Gastroesophageal sphincter (tissue), 4 donors: ENCODE data around the gene PACRG. TPM values are rescaled to one million over a fixed set of nuclear protein-coding genes. Genes with fewer than 3 reads are reported as not detected.

Experiments used
- ATAC-seq: fragments of 150-250 bp; one replicate; pipeline ENCODE4 v1.9.1; 2016; ENCODE audit warnings: mild to moderate bottlenecking, moderate library complexity
- H3K27ac ChIP-seq, 4 donors: fragments of 200-600 bp; sonication (generic) in 3 of 4; 1 replicate in 3 of 4; 2 replicates in 1 of 4; pipeline ENCODE4 v1.5.1; 2016 to 2019
- H3K27me3 ChIP-seq: fragments of 200-600 bp; sonication (generic); one replicate; pipeline ENCODE4 v1.5.1; 2019
- H3K36me3 ChIP-seq, 2 donors: fragments of 200-600 bp; sonication (generic); one replicate each; pipeline ENCODE4 v1.5.1; 2019; ENCODE audit warnings: control low read depth in 1 of 2
- H3K4me1 ChIP-seq, 3 donors: fragments of 200-600 bp; sonication (generic); 1 replicate in 2 of 3; 2 replicates in 1 of 3; pipeline ENCODE4 v1.5.1; 2016 to 2019; ENCODE audit warnings: control low read depth in 2 of 3
- H3K4me3 ChIP-seq, 2 donors: fragments of 200-600 bp; sonication (generic); one replicate each; pipeline ENCODE4 v1.5.1; 2019; ENCODE audit warnings: mild to moderate bottlenecking in 1 of 2, moderate library complexity in 1 of 2
- H3K9me3 ChIP-seq, 3 donors: fragments of 200-600 bp; sonication (generic); one replicate each; pipeline ENCODE4 v1.5.1; 2017 to 2019; ENCODE audit warnings: control low read depth in 2 of 3
- CTCF ChIP-seq, 4 experiments: fragments of 200-600 bp in 2 of 4; fragments of 450-650 bp in 2 of 4; sonication (generic) in 1 of 4; IDR thresholded peaks; one replicate each; pipeline ENCODE4 v1.5.1; 2017 to 2019; ENCODE audit warnings: antibody characterized with exemption in 4 of 4, mild to moderate bottlenecking in 2 of 4, moderate library complexity in 2 of 4
- EP300 ChIP-seq: sonication (generic); formaldehyde crosslinking; IDR thresholded peaks from one replicate; pipeline ENCODE4 v1.6.1; 2017; ENCODE audit warnings: antibody characterized with exemption, mild to moderate bottlenecking
- POLR2A ChIP-seq, 2 donors: fragments of 450-650 bp; IDR thresholded peaks; one replicate each; pipeline ENCODE4 v1.6.1; 2017; ENCODE audit warnings: antibody characterized with exemption in 2 of 2, mild to moderate bottlenecking in 2 of 2, moderate library complexity in 1 of 2
- POLR2AphosphoS5 ChIP-seq: sonication (generic); formaldehyde crosslinking; IDR thresholded peaks from one replicate; pipeline ENCODE4 v1.6.1; 2017; ENCODE audit warnings: antibody characterized with exemption
- WGBS, 2 donors: methylation state at CpG; one replicate each; pipeline ENCODE4 v1.1.5; 2018; ENCODE audit warnings: low coverage in 1 of 2; 5-methylcytosine and 5-hydroxymethylcytosine counted together
- total RNA-seq, 4 donors: library from RNA; depleted of rRNA; stranded (reverse); fragments of >200 nt; gene quantifications; one replicate each; pipeline ENCODE4 v1.1.0, GENCODE V29; 2016

PACRG gene
- total RNA-seq, 4 donors from 2014 or later: 1.0 to 7.0 TPM; not detected in 2

- H3K36me3 ChIP-seq: no peaks in the 10 kb centered on the region
- no peak overlapping the region for H3K4me3 ChIP-seq
- H3K4me1 ChIP-seq: no peaks in the 10 kb centered on the region
- no peaks in the 10 kb centered on the region for H3K9me3 ChIP-seq
- H3K27ac ChIP-seq: no peak overlapping the region
- no peak for TF ChIP-seq POLR2A (IDR thresholded peaks at IDR 0.05)
- TF ChIP-seq CTCF (IDR thresholded peaks at IDR 0.05): no peak
- 84 to 94% methylated on average over 6 of the region's 9 CpGs for WGBS, 2 donors
- ATAC-seq: no peak
- H3K27me3 ChIP-seq: no peaks in the 10 kb centered on the region
Measured at GRCh38 chr6:162904069-162904663, 176.4 kb downstream of the PACRG start.

DNA sequence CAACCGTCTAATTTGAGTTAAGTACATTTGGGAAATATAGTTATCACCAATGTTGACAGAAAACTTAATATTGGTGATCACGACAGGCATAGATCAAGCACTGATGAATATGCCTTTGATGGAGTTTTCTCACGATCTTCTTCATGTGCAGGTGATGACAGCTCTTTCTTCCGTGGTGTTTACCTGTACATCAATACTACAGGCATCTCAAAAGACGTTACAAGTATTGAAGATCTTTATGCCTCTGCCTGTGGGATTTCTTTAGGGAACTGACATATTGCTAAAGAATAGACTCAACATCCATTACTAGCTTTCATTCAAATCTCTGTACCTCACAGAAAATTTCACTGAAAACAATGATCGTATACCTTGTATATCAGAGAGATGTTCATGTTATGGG is 178.7 kb downstream of the PACRG start:
- no peak for ATAC-seq
- Histone ChIP-seq H3K4me3 (no peak overlapping the region), H3K4me1 (no peaks in the 10 kb centered on the region), H3K27me3 (no peaks in the 10 kb centered on the region), H3K9me3 (no peaks in the 10 kb centered on the region), H3K27ac (no peak overlapping the region), H3K36me3 (no peaks in the 10 kb centered on the region)
- TF ChIP-seq EP300 (no peak), CTCF (IDR thresholded peaks at IDR 0.05) (no peak), POLR2AphosphoS5 (no peak), POLR2A (IDR thresholded peaks at IDR 0.05) (no peak)
- 54 to 75% methylated on average over 6 of the region's 6 CpGs for WGBS, 2 donors

DNA sequence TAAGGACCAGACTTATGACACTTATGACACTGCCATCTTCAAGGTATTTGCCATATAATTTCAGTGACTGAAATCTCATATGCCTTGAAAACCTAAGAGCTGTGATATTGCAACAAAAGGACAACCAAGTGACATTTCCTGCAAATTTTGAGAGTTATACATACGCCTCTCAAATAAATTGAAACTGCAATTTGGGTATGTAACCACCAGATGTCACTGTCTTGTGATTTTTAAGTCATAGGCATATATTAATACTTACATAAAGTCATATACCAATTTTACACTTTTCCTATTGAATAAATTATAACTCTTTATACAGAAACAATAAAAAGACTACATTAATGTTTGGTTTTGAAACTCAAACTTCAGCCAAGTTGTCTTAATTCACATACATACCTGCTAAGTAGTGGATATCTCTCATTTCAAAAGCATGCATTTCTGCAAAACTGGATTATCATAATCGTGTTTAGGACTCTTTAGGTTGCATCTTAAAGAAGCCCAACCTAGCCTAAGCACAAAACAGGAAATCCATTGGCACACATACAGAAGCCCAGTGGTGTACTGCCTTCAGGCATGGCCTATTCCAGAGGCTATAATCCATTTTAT is 180.2 kb downstream of the PACRG start:
- H3K36me3 ChIP-seq: no peaks in the 10 kb centered on the region
- WGBS, 2 donors: 72 to 81% methylated on average over 2 of the region's 2 CpGs

DNA sequence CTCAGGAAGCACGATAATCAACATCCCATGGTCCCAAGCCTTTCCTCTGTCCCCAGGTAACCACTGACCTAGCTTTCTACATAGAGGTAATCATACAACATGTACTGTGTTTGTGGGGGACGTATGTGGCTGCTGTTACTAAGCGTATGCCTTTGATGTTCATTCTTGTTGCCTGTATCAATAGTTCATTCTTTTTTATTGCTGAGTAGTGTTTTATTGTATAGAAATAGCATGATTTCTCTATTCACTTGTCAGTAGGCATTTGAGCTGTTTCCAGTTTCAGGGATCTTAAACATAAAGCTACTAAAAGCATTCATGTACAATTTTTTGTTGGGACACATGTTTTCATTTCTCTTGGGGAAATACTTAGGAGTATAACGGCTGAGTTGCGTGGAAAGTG is 185.4 kb downstream of the PACRG start:
- H3K36me3 ChIP-seq: no peaks in the 10 kb centered on the region
- no peaks in the 10 kb centered on the region for H3K27me3 ChIP-seq
- no peaks in the 10 kb centered on the region for H3K9me3 ChIP-seq
- 87 to 92% methylated on average over 5 of the region's 5 CpGs for WGBS, 2 donors
- H3K4me1 ChIP-seq: no peaks in the 10 kb centered on the region
- TF ChIP-seq POLR2AphosphoS5 (no peak), EP300 (no peak), POLR2A (IDR thresholded peaks at IDR 0.05) (no peak), CTCF (IDR thresholded peaks at IDR 0.05) (no peak)
- no peak overlapping the region for H3K4me3 ChIP-seq
- ATAC-seq: no peak
- no peak overlapping the region for H3K27ac ChIP-seq

More for the DNA sequence above, 180.2 kb downstream of the PACRG start:
- H3K9me3 ChIP-seq: no peaks in the 10 kb centered on the region
- no peak overlapping the region for H3K27ac ChIP-seq
- no peaks in the 10 kb centered on the region for H3K4me1 ChIP-seq
- H3K27me3 ChIP-seq: no peaks in the 10 kb centered on the region
- no peak overlapping the region for H3K4me3 ChIP-seq
- ATAC-seq: no peak
- TF ChIP-seq EP300 (no peak), POLR2AphosphoS5 (no peak), CTCF (IDR thresholded peaks at IDR 0.05) (no peak), POLR2A (IDR thresholded peaks at IDR 0.05) (no peak)

- no peak overlapping the region for H3K27ac ChIP-seq
- 15 to 20% methylated on average over 1 of the region's 1 CpG for WGBS, 2 donors
- no peak overlapping the region for H3K4me3 ChIP-seq
- no peaks in the 10 kb centered on the region for H3K27me3 ChIP-seq
- H3K36me3 ChIP-seq: no peaks in the 10 kb centered on the region
- H3K4me1 ChIP-seq: no peaks in the 10 kb centered on the region
- H3K9me3 ChIP-seq: no peaks in the 10 kb centered on the region
- TF ChIP-seq POLR2AphosphoS5 (no peak), EP300 (no peak), POLR2A (IDR thresholded peaks at IDR 0.05) (no peak), CTCF (IDR thresholded peaks at IDR 0.05) (no peak)
- ATAC-seq: no peak
Measured at GRCh38 chr6:162917506-162917905, 189.7 kb downstream of the PACRG start.
